GM23338 (cell line): ENCODE results near the gene AADAC. TPM values are rescaled to one million over a fixed set of nuclear protein-coding genes. Genes with fewer than 3 reads are reported as not detected.
"Not testable (repeated sequence)": the region's sequence is repeated elsewhere in the genome, so short reads cannot be mapped to it uniquely, and the experiment has no call there.

Source experiments
- ATAC-seq: fragments of 200-7000 bp; cut with Tn5 transposase; 3 replicates; pipeline ENCODE4 v1.9.1; 2020
- DNase-seq: peaks from one replicate; pipeline ENCODE4 v3.0.0-alpha.2; 2015; ENCODE audit warnings: low spot score
- H2AFZ ChIP-seq: fragments of 200-600 bp; sonication (generic); 2 replicates; pipeline ENCODE4 v1.8.0; 2016; ENCODE audit warnings: antibody characterized with exemption, mild to moderate bottlenecking, moderate library complexity
- H3F3A ChIP-seq: fragments of 200-600 bp; sonication (generic); replicated peaks from 2 replicates; pipeline ENCODE4 v1.8.0; 2017; ENCODE audit warnings: antibody characterized with exemption, mixed run types, low read depth
- H3K27ac ChIP-seq: fragments of 200-600 bp; sonication (generic); 2 replicates; pipeline ENCODE4 v1.6.1; 2016; ENCODE audit warnings: low read depth
- H3K27me3 ChIP-seq: fragments of 200-600 bp; sonication (generic); 2 replicates; pipeline ENCODE4 v1.8.0; 2016; ENCODE audit warnings: mild to moderate bottlenecking, mixed run types, moderate library complexity; ENCODE audit not compliant: insufficient read depth
- H3K36me3 ChIP-seq: fragments of 200-600 bp; sonication (generic); 2 replicates; pipeline ENCODE4 v1.8.0; 2016; ENCODE audit warnings: mild to moderate bottlenecking; ENCODE audit not compliant: insufficient read depth
- H3K4me1 ChIP-seq: fragments of 200-600 bp; sonication (generic); 2 replicates; pipeline ENCODE4 v1.8.0; 2016; ENCODE audit warnings: mild to moderate bottlenecking, moderate library complexity; ENCODE audit not compliant: insufficient read depth
- H3K4me2 ChIP-seq: fragments of 200-600 bp; sonication (generic); 2 replicates; pipeline ENCODE4 v1.7.1; 2017; ENCODE audit warnings: mixed run types
- H3K4me3 ChIP-seq: fragments of 200-600 bp; sonication (generic); 2 replicates; pipeline ENCODE4 v1.6.1; 2016; ENCODE audit warnings: mixed run types
- H3K79me2 ChIP-seq: fragments of 200-600 bp; sonication (generic); replicated peaks from 2 replicates; pipeline ENCODE4 v1.8.0; 2017; ENCODE audit warnings: mild to moderate bottlenecking; ENCODE audit not compliant: insufficient read depth
- H3K9me2 ChIP-seq: fragments of 200-600 bp; sonication (generic); 2 replicates; pipeline ENCODE4 v1.8.0; 2017; ENCODE audit not compliant: insufficient read depth
- H4K20me1 ChIP-seq: fragments of 200-600 bp; sonication (generic); replicated peaks from 2 replicates; pipeline ENCODE4 v1.8.0; 2017; ENCODE audit warnings: mild to moderate bottlenecking; ENCODE audit not compliant: insufficient read depth
- H3K27ac Mint-ChIP-seq: 2 replicates; pipeline ENCODE4 v1.8.0; 2020; ENCODE audit warnings: inconsistent platforms, mild to moderate bottlenecking, moderate library complexity, mixed read lengths
- H3K27me3 Mint-ChIP-seq: 3 replicates; pipeline ENCODE4 v1.8.0; 2022; ENCODE audit warnings: low read depth, mild to moderate bottlenecking, moderate library complexity, mixed read lengths, inconsistent platforms; ENCODE audit not compliant: insufficient read depth, poor library complexity
- H3K36me3 Mint-ChIP-seq: 3 replicates; pipeline ENCODE4 v1.8.0; 2021; ENCODE audit warnings: low read depth, mild to moderate bottlenecking, inconsistent platforms, moderate library complexity, mixed read lengths
- H3K4me1 Mint-ChIP-seq: 3 replicates; pipeline ENCODE4 v1.8.0; 2020; ENCODE audit warnings: mild to moderate bottlenecking, inconsistent platforms, mixed read lengths
- H3K4me3 Mint-ChIP-seq: 3 replicates; pipeline ENCODE4 v1.8.0; 2021; ENCODE audit warnings: moderate library complexity, mild to moderate bottlenecking, inconsistent platforms, mixed read lengths
- H3K9me3 Mint-ChIP-seq: 3 replicates; pipeline ENCODE4 v1.8.0; 2020; ENCODE audit warnings: moderate library complexity, mild to moderate bottlenecking, inconsistent platforms, mixed read lengths
- CREB1 ChIP-seq: fragments of 250-450 bp; sonication (Bioruptor Pico); IDR thresholded peaks from 2 replicates; pipeline ENCODE4 v1.5.0; 2020; ENCODE audit warnings: low read depth, mild to moderate bottlenecking, moderate library complexity
- JUNB ChIP-seq: IDR thresholded peaks from one replicate; pipeline ENCODE4 v1.6.1; 2016; ENCODE audit warnings: antibody characterized with exemption; ENCODE audit not compliant: unreplicated experiment
- POLR2AphosphoS5 ChIP-seq: IDR thresholded peaks from 2 replicates; pipeline ENCODE4 v1.6.1; 2016; ENCODE audit warnings: antibody characterized with exemption, low read depth
- ZNF114 ChIP-seq: fragments of 250-450 bp; sonication (Bioruptor Pico); IDR thresholded peaks from 2 replicates; pipeline ENCODE4 v1.5.0; 2020; ENCODE audit warnings: mild to moderate bottlenecking, moderate library complexity
- ZNF331 ChIP-seq: fragments of 250-450 bp; sonication (Bioruptor Pico); IDR thresholded peaks from 2 replicates; pipeline ENCODE4 v1.5.0; 2020; ENCODE audit warnings: low read depth, mild to moderate bottlenecking, moderate library complexity
- polyA plus RNA-seq: library from polyadenylated mRNA; unstranded; fragments of >200 nt; fragmentation: Nextera tagmentation; extraction: Ambion mirVana; gene quantifications from 2 replicates; pipeline ENCODE4 v1.2.1, GENCODE V29; 2016
- total RNA-seq: library from RNA; depleted of rRNA; stranded (reverse); fragments of >200 nt; shearing (Covaris generic); gene quantifications from 2 replicates; pipeline ENCODE4 v1.2.3, GENCODE V29; 2014
- TF ChIP-seq, protein P1 (sequence below), 2 experiments: fragments of 200-600 bp in 1 of 2; sonication (generic) in 1 of 2; conservative IDR thresholded peaks; 2 replicates each; pipeline versions ENCODE4 v1.5.1 to v1.6.1; 2016 to 2017; ENCODE audit warnings: antibody characterized with exemption in 2 of 2, low read depth in 2 of 2, mild to moderate bottlenecking in 2 of 2, moderate library complexity in 1 of 2
- TF ChIP-seq, protein P2 (sequence below): fragments of 250-450 bp; sonication (Bioruptor Pico); IDR thresholded peaks from 2 replicates; pipeline ENCODE4 v1.5.0; 2020; ENCODE audit warnings: mild to moderate bottlenecking, moderate library complexity
- TF ChIP-seq, protein P3 (sequence below): IDR thresholded peaks from one replicate; pipeline ENCODE4 v1.6.1; 2018; ENCODE audit warnings: antibody characterized with exemption; ENCODE audit not compliant: unreplicated experiment
- TF ChIP-seq, protein P4 (sequence below): IDR thresholded peaks from 2 replicates; pipeline ENCODE4 v1.6.1; 2016; ENCODE audit warnings: antibody characterized with exemption

AADAC gene
- total and polyA plus RNA-seq, 2 experiments from 2014 or later = not detected

DNA sequence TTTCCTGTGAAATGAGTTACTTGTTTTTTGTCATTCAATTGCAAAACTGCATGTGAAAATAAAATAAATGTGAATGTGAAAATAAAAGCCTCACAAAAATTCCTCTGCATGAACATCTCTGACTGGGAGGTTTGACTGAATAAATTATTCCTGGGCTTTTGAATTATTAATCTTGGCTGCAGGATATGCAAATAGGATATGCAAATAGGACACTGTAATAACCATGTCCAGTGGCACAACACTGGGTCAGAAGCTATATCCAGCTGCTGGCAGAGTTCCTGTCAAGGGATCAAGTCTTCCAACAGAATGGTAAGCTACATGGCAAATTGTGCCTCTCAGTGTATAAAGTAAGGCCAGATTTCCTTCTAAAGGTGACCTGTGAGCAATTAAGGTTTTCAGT, 59.5 kb downstream of the AADAC start, which contains the start of gene SUCNR1:
SUCNR1 (plus strand) TSS at position 246 of the 400 bp plus-strand sequence. CDS start 6,250 bp downstream, outside the sequence.
- Histone ChIP-seq H3K27ac (no peak within 1 kb of the TSS), H4K20me1 (no peaks in the 10 kb centered on the region), H3K27me3 (no peaks in the 10 kb centered on the region), H3K4me2 (no peak within 1 kb of the TSS), H3K4me3 (no peak within 1 kb of the TSS), H3K9me2 (no peaks in the 10 kb centered on the region), H3K36me3 (no peaks in the 10 kb centered on the region), H3K4me1 (no peaks in the 10 kb centered on the region), H2AFZ (no peak within 1 kb of the TSS), H3F3A (no peaks in the 10 kb centered on the region), H3K79me2 (no peaks in the 10 kb centered on the region)
- no peak for ATAC-seq
- TF ChIP-seq ZNF114 (CRISPR knock-in tag) (no peak), JUNB (no peak), POLR2AphosphoS5 (no peak), ZNF331 (CRISPR knock-in tag) (no peak), CREB1 (CRISPR knock-in tag) (no peak)
- TF ChIP-seq, protein P1, sequence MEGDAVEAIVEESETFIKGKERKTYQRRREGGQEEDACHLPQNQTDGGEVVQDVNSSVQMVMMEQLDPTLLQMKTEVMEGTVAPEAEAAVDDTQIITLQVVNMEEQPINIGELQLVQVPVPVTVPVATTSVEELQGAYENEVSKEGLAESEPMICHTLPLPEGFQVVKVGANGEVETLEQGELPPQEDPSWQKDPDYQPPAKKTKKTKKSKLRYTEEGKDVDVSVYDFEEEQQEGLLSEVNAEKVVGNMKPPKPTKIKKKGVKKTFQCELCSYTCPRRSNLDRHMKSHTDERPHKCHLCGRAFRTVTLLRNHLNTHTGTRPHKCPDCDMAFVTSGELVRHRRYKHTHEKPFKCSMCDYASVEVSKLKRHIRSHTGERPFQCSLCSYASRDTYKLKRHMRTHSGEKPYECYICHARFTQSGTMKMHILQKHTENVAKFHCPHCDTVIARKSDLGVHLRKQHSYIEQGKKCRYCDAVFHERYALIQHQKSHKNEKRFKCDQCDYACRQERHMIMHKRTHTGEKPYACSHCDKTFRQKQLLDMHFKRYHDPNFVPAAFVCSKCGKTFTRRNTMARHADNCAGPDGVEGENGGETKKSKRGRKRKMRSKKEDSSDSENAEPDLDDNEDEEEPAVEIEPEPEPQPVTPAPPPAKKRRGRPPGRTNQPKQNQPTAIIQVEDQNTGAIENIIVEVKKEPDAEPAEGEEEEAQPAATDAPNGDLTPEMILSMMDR (conservative IDR thresholded peaks at IDR 0.05; ENCODE audit: low read depth in 2 of 2) = no peak
- TF ChIP-seq, protein P2, sequence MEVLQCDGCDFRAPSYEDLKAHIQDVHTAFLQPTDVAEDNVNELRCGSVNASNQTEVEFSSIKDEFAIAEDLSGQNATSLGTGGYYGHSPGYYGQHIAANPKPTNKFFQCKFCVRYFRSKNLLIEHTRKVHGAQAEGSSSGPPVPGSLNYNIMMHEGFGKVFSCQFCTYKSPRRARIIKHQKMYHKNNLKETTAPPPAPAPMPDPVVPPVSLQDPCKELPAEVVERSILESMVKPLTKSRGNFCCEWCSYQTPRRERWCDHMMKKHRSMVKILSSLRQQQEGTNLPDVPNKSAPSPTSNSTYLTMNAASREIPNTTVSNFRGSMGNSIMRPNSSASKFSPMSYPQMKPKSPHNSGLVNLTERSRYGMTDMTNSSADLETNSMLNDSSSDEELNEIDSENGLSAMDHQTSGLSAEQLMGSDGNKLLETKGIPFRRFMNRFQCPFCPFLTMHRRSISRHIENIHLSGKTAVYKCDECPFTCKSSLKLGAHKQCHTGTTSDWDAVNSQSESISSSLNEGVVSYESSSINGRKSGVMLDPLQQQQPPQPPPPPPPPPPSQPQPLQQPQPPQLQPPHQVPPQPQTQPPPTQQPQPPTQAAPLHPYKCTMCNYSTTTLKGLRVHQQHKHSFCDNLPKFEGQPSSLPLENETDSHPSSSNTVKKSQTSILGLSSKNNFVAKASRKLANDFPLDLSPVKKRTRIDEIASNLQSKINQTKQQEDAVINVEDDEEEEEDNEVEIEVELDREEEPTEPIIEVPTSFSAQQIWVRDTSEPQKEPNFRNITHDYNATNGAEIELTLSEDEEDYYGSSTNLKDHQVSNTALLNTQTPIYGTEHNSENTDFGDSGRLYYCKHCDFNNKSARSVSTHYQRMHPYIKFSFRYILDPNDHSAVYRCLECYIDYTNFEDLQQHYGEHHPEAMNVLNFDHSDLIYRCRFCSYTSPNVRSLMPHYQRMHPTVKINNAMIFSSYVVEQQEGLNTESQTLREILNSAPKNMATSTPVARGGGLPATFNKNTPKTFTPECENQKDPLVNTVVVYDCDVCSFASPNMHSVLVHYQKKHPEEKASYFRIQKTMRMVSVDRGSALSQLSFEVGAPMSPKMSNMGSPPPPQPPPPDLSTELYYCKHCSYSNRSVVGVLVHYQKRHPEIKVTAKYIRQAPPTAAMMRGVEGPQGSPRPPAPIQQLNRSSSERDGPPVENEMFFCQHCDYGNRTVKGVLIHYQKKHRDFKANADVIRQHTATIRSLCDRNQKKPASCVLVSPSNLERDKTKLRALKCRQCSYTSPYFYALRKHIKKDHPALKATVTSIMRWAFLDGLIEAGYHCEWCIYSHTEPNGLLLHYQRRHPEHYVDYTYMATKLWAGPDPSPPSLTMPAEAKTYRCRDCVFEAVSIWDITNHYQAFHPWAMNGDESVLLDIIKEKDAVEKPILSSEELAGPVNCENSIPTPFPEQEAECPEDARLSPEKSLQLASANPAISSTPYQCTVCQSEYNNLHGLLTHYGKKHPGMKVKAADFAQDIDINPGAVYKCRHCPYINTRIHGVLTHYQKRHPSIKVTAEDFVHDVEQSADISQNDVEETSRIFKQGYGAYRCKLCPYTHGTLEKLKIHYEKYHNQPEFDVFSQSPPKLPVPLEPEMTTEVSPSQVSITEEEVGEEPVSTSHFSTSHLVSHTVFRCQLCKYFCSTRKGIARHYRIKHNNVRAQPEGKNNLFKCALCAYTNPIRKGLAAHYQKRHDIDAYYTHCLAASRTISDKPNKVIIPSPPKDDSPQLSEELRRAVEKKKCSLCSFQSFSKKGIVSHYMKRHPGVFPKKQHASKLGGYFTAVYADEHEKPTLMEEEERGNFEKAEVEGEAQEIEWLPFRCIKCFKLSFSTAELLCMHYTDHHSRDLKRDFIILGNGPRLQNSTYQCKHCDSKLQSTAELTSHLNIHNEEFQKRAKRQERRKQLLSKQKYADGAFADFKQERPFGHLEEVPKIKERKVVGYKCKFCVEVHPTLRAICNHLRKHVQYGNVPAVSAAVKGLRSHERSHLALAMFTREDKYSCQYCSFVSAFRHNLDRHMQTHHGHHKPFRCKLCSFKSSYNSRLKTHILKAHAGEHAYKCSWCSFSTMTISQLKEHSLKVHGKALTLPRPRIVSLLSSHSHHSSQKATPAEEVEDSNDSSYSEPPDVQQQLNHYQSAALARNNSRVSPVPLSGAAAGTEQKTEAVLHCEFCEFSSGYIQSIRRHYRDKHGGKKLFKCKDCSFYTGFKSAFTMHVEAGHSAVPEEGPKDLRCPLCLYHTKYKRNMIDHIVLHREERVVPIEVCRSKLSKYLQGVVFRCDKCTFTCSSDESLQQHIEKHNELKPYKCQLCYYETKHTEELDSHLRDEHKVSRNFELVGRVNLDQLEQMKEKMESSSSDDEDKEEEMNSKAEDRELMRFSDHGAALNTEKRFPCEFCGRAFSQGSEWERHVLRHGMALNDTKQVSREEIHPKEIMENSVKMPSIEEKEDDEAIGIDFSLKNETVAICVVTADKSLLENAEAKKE (CRISPR knock-in tag) = no peak
- TF ChIP-seq, protein P3, sequence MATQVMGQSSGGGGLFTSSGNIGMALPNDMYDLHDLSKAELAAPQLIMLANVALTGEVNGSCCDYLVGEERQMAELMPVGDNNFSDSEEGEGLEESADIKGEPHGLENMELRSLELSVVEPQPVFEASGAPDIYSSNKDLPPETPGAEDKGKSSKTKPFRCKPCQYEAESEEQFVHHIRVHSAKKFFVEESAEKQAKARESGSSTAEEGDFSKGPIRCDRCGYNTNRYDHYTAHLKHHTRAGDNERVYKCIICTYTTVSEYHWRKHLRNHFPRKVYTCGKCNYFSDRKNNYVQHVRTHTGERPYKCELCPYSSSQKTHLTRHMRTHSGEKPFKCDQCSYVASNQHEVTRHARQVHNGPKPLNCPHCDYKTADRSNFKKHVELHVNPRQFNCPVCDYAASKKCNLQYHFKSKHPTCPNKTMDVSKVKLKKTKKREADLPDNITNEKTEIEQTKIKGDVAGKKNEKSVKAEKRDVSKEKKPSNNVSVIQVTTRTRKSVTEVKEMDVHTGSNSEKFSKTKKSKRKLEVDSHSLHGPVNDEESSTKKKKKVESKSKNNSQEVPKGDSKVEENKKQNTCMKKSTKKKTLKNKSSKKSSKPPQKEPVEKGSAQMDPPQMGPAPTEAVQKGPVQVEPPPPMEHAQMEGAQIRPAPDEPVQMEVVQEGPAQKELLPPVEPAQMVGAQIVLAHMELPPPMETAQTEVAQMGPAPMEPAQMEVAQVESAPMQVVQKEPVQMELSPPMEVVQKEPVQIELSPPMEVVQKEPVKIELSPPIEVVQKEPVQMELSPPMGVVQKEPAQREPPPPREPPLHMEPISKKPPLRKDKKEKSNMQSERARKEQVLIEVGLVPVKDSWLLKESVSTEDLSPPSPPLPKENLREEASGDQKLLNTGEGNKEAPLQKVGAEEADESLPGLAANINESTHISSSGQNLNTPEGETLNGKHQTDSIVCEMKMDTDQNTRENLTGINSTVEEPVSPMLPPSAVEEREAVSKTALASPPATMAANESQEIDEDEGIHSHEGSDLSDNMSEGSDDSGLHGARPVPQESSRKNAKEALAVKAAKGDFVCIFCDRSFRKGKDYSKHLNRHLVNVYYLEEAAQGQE = no peak
- TF ChIP-seq, protein P4, sequence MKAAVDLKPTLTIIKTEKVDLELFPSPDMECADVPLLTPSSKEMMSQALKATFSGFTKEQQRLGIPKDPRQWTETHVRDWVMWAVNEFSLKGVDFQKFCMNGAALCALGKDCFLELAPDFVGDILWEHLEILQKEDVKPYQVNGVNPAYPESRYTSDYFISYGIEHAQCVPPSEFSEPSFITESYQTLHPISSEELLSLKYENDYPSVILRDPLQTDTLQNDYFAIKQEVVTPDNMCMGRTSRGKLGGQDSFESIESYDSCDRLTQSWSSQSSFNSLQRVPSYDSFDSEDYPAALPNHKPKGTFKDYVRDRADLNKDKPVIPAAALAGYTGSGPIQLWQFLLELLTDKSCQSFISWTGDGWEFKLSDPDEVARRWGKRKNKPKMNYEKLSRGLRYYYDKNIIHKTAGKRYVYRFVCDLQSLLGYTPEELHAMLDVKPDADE = no peak
- H3K27ac Mint-ChIP-seq = no peak within 1 kb of the TSS
- H3K27me3 Mint-ChIP-seq = no peaks in the 10 kb centered on the region
- no peak within 1 kb of the TSS for H3K4me3 Mint-ChIP-seq
- peaks cover 8% of the 10 kb centered on the region for H3K4me1 Mint-ChIP-seq
- H3K36me3 Mint-ChIP-seq = no peaks in the 10 kb centered on the region
- no peaks in the 10 kb centered on the region for H3K9me3 Mint-ChIP-seq
- DNase-seq = no peak

DNA sequence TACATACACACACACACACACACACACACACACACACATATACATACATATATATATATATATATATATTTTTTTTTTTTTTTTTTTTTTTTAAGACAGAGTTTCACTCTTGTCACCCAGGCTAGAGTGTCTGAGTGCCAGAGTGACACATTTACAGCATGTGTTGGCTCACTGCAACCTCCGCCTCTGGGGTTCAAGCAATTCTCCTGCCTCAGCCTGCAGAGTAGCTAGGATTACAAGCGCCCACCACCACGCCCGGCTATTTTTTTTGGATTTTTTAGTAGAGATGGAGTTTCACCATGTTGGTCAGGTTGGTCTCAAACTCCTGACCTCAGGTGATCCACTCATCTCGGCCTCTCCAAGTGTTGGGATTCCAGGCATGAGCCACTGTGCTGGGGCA, 60.2 kb downstream of the AADAC start:
- not testable (repeated sequence) for H4K20me1 ChIP-seq, H2AFZ ChIP-seq, H3K4me3 Mint-ChIP-seq, H3K4me1 ChIP-seq, H3K27ac Mint-ChIP-seq, H3K79me2 ChIP-seq, H3K27me3 Mint-ChIP-seq, ATAC-seq, H3K36me3 Mint-ChIP-seq, DNase-seq, H3K9me2 ChIP-seq, H3K9me3 Mint-ChIP-seq, H3K27me3 ChIP-seq, H3K4me3 ChIP-seq, H3K27ac ChIP-seq, H3K4me1 Mint-ChIP-seq, H3F3A ChIP-seq, H3K4me2 ChIP-seq, H3K36me3 ChIP-seq
